NCI-H446 treated with DMSO at 0.1 percent for 48 hours (cell line): Measurements from ENCODE around the gene IRF5.

Experiments used
- DNase-seq: peaks from one replicate; lab custom pipeline; 2025; lab: John Stamatoyannopoulos, UW

Gene IRF5

DNA sequence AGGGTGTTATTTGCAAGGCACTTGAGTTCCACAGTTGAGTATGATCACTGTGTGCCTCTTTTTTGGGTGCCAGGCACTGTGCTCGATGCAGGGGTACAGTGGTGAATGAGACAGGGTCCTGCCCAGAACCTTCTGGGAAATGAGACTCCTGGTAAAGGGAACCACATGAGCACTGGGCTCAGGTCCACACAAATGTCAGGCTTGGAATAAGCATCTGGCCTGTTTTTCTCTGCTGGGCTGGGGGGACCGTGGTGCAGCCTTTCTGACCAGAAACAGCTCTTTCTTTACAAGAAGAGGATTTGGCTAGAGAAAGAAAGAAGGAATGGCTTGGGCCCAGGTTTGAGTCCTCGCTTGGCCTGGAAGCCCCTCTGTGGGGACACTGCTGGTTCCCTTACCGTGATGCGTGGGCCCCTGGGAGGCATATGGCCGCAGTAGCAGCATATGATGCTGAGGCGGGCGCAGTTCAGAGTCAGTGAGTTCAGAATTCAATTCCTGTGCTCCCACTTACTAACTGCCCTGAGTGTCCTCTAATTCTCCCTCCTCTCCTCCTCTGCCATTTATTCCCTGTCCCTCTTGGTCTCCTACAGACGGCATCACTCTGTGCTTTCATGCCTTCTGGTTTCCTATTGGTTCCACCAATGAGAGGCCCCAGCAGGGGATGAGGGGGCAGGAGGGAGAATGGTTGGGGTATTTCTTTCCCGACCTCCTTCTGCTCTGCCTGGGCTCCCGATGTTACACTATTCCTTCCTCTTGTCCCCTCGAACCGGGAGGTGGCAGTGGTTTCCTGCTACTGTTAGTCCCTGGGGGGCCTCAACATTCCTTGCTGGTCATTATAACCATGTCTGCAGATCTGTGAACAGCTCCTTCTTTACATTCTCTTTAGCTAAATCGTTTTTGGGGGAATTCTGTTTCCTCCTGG lies 17.6 kb upstream of the IRF5 start:
- DNase-seq: no peak

DNA sequence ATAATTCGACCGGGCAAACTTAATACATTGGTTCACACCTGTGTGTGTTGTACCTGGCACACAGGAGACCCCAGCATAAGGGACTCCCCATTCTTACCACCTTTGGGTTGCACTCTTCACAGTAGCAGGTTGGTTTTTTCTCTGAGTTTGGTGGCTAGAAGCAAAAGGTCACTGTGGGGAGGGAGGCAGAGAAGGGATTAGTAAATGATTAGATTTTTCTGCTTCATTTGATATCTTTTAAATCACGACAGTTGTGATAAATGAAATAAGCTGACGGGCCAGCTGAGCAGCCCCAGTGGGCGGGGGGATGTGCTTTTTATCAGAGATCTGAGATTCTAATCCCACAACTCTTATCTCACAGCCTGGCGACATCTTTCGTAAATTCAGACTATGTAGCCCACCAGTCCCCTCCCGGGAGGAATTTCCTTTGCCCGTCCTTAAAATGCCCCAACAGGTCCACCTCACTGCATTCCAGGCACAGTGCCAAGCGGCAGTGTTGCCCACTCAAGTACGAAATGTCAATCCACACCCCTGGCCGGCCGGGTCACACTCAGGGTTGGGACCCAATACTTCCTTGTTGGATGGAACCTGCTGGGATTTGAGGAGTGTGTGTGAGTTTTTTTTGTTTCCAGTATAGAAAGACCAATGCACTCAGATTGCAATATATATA lies 16.7 kb upstream of the IRF5 start:
- no peak for DNase-seq

DNA sequence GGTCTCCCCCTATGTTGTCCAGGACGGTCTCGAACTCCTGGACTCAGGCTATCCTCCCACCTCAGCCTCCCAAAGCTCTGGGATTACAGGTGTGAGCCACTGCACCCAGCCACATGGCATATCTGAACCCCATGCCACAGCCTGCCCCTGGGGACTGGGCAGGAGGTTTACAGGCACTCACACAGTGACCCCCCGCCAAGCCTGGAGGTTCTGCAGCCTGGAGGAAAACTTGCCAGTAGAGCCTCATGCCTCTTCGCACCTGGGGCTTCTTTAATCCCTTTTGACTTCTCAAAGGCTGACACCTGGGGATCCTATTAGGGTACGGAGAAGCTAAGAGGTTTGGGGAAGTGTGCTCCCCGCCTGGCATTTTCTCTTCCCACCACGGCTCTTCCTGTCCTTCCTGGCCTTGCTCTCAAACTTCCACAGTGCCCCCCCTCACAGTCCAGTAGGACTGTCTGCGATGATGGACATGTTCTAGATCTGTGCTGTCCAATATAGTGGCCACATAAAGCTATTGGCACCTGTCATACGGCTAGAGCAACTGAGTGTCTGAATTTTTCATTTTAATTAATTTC lies 15.8 kb upstream of the IRF5 start:
- DNase-seq: no peak

DNA sequence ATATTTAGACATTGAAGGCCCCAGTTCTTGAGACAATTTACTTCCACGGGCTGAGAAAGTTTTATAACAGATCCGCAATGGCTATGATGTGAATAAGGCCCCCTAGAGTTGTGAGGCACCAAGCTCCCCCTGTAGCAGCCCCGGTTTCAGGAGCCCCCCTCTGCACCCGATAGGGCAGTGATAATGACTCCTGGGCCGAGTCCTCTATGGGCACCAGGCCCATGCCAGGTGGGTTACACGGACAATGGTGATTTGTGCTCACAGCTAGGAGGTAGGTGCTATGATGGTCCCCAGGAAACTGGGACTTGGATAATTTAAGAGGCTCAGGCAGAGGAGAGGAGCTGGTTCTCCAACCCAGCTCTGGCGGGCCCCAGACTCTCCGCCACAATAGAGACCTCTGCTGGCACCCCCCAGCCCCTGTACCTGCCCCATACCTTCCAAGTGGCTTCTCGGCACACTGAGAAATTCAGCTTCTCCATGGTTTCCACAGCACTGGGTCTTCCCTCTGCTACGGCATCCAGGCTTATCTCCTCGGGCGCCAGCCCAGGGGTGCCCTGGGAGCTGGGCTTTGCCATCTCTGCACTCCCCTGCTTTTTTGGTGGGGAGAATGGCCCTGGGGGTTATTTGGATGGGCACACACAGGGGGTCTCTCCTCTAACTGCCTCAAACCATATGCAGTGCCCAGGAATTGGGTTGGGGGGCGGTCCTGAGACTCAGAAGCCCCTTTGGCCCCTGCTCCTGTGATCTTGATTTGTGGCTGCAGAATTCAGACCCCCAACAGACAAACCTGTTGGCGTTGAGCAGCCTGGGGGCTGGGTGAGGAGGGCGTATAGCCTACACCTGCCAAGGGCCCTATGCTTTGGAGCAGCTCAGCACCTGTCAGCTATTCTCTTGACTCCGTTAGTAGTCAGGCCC lies 15.0 kb upstream of the IRF5 start:
- no peak for DNase-seq

DNA sequence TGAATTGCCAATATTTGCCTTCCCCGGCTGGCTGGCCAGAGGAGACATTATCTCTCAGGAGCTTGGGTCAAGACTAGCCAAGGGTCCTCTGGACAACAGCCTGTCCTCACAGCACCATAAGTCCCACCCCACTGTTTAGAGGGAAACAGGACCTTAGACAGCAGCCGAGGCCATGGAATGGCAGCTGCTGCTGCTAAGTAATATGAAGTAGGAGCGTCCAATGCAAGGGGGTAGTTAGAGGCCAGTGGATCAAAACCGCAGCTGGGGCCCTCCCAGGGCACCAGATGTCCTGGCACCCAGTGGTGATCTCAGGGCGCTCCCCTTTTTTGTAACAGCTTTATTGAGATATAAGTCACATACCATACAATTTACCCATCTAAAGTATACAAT lies 14.3 kb upstream of the IRF5 start:
- DNase-seq: no peak

DNA sequence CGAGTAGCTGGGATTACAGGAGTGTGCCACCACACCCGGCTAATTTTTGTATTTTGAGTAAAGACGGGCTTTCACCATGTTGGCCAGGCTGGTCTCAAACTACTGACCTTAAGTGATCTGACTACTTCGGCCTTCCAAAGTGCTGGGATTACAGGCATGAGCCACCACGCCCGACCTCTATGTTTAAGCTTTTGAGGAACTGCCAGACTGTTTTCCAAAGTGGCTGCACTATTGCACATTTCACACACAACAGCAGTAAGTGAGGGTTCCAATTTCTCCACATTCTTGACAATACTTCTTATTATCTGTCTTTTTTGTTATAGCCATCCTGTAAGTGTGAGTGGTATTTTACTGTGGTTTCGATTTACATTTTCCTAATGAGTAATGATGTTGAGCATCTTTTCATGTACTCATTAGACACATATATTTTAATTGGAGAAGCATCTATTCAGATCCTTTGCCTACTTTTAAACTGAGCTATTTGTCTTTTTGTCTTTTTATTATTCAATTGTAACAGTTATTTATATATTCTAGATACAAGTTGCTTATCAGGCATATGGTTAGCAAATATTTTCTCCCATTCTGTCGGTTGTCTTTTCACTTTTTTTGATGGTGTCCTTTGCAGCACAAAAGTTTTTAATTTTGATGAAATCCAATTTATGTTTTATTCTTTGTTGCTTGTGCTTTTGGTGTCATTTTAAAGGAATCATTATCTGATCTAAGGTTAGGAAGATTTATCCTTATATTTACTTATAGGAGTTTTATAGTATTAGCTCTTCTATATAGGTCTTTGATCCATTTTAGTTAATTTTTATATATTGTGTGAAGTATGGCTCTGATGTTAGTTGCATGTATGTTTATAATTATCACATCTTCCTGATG lies 12.8 kb upstream of the IRF5 start:
- no peak for DNase-seq

DNA sequence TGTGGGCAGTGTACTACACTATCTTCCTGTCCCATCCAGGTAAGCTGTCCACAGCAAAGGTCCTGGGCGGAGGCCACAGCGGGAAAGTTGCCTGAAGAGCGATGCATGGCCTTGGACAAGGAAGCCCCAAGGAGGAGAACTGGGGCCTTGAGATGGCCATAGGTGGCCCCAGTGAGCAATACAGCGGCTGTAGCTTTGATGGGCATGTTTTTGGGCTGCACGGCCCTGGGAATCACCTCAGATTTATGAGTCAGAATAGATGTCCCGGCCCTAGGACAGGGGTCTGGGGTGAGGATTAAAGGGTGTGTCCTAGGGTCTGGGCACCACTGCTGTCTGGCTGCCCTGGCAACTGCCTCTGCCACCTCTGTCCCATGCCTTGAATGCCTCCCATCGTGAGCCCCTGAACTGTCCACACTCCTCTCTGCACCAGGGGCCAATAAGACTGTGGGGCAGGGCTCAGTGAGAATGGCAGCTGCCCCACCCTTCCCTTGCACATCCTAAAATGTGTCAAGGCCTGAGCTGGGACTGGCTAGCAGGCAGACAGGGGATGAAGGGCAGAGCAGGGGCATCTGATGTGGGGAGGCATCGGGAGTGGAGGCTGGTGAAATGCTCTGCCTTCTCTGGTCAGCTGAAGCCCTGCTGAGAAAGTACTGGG lies 9.4 kb upstream of the IRF5 start:
- no peak for DNase-seq

DNA sequence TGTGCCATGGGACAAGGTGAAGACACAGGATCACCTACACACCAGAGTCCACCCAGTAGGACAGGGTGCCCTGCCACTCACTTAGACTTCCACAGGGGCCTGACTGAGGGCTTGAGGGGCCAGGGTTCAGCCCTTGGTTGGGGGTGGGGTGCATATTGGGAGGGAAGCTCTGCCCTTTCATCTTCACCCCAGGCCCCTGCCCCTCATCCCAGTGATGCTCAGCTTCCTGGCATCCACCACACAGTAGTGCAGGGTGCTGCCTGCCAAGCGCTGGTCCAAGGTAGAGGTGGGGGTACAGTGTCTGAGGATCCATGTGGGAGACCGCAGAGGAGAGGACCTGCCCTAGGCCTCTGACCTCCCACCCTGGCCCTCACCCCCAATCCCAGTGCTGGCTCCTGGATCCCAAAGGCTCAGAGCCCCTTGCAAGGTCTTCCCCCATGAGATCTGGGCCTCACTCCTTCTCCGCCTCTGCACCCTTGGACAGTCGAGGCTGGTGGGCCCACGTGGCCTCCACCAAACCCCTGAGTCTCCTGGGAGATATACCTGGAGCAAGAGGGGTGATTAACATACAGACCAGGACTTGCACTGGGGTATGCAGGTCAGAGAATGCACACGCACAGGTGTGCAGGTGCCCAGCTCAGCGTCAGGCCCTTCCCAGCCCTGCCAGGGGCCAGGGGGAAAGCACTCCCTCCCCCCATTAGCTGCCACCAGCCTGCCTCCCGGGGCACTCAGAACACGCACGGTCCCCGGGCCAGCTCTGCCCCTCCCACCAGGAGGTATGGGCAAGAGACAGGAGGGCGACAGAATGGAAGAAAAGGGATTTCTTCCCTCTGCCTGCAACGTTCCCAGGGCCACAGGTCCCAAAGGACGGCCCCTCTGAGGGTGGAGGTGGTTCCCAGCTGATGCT lies 8.6 kb upstream of the IRF5 start:
- no peak for DNase-seq

DNA sequence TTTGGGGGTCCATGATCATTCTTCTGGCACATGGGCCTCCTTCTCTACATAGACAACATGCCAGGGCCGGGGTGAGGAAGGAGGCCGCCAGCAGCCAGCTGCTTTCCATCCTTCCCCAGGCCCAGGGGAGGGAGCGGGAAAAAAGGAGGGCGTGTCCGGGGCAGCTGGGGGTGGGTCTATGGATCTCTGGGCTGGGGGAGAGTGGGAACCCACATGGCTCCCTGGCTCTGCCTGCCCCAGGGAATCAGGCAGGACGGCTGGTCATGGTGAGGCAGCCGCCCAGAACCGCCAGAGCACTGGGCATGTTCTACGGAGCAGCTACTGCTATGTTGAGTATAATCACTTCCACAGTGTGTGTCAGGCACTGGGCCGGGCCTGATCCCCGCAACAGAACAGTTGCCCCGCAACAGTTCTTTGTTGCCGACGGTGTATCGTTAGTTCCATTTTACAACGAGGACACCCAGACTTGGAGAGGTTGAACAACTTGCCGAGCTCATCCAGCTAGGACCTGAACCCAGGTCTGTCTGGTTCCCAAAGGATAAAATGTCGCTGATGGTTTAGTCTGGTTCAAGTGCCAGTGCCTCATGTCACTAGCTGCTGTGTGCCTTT lies 6.4 kb upstream of the IRF5 start:
- no peak for DNase-seq

DNA sequence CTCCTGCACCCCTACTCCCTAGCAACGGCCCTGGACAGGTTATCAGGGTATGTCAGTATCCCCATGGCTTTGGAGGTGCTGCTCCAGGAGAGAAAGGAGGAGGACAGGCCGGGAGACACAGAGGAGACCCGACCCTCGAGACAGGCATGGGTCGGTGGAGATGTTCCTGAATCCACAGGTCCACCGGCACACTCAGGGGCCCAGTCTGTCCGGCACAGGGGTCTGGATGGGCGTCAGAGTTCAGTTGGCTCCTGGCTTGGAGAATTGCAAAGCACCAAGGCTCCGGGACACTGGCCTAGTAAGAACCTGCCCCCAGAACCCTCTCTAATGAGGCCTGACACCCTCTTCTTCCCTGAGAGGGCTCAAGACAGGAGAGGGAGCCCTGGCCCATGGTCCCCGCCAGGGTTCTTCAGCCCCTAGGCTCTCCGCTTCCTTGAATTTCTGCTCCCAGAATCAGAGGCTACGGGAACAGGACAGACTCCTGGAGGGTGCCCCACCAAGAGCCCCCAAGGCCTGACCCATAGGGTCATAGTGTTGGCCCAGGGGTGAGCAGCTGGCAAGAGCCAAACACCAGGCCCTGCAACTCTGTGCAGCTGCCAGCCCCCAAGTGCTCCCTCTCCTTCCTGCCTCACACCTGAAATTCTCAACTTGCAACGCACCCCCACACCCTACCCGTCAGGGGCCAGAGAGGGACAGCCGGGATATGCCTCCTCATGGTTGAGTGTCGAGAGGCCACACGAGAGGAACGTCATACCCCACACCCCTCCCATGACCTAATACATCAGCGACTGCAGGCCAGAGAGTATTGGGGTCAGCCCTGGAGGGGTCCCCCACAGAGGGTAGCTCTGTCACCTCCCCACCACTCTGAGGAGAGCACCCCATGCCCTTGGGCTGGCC lies 5.5 kb upstream of the IRF5 start:
- DNase-seq: no peak

DNA sequence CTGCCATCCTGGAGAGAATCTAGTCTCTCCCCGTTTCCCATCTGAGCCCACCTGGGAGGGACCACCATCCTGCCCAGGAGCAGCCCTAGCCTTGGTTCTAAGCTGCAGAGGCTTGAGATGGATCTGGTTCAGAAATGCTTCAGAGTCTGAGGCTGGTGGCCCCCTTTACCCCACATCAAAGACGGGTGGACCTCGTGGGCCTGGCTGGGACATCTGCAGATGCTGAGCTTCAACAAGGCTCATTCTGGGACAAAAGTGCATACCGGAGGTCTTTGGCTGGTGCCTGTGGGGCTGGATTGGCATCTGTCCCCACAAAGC lies 4.9 kb upstream of the IRF5 start:
- DNase-seq: no peak

DNA sequence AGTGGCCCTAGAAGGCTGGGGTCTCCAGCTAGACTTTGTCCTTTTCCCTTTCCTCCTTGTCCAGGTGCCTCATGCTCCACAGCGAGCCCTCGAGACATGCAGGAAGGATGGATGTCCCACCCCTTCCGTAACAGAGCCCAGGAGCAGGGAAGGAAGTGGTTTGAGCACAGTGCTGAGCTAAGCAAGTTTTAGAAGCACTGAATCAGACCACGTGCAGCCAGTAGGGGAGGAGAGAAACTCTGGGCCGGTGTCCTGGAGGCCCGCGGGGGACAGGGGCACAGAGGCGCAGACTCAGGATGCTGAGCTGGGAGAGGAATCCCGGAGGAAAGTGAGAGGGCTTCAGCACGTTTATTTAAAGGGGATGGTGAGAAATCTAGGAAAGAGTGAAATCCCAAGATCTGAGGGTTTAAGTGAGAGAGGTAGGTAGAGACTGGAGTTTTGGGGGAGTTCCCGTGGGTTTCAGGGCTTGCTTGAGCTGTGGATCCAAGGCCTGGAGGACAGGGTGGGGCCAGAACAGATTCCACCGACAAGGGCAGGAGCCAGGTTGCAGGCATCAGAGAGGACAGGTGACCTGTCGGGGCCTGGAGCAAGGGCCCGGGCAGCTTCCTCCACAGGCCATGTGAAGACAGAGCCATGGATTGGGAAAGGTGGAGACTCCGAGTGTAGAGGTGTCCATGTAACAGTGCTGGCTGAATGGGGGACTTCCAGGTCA lies 4.4 kb upstream of the IRF5 start:
- DNase-seq: no peak

DNA sequence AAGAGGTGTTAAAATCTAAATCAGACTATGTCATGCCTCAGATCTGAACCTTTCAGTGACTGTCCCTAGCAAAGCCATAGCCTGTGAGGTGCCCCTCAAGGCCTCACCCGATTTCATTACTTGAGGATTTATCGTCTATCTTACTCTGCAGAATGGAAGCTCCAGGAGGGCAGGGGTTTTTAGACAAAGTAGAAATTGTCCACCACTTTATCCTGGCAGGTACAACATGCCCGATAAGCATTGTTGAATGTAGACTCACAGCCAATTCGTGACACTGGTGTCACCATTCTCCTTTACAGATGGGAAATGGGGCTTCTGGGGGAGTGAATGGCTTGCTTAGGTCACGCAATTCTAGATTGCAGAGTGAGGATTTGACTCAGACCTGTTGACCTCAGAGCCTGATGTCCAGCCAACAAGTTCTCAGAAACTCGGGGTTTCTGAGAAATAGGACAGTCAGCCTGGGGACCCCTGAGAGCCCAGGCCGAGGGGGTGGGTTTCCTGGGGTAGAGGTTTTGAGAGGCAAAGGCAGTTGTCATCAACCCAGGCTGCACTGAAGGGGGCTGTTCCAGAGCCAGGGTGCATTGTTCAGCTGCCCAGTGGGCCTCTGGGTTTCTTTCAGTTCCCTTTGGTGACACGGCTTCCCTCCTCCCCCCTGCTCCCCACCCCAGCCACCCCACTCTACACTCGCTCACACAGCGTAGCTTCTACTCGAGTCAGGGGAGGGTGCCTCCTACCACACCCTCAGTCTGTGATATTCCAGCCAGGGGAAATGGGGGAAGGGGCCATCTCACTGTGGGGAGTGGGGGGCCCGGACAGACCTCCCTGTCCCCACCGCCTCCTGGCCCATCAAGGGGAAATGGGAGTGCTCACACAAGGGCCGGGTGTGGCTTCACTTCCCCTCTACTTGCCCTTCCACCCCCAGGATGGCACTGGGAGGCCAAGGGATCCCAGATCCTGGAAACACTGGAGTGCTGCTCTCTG lies 3.1 kb upstream of the IRF5 start:
- no peak for DNase-seq

DNA sequence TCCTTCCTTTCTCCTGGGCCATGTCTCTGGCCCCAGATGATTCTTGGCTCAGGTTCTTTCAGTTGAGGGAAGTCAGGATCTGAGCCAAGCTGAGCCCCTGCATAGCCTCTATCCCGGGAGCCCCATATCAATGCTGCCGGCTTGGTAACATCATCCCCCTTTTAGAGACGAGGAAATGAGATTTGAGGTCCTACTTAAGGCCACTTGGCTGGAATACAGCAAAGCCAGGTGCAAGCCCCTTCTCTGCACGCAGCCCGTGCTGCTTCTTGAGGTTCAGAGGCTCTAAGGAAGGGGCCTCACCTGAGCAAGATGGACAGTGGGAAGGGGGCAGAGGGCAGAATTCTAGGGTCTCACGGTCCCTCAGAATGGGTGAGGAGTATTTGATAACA lies 2.4 kb upstream of the IRF5 start:
- no peak for DNase-seq

DNA sequence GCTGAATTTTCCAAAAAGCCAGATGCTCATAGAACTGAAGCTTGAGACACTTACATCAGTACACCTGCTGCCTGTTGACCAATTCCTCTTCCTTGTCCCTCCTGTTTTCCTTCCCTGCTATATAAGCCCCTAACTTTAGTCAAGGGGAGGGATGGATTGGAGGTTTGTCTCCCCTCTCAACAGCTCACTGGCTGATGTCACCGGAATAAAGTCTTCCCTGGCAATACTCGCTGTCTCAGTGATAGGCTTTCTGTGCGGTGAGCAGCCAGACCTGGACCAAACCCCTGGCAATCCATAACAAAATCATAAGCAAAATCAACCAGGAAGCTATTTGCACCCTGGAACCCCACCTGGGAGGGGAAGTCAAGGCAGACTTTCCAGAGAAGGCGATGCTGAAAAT lies 929 bp upstream of the IRF5 start:
- DNase-seq: no peak

DNA sequence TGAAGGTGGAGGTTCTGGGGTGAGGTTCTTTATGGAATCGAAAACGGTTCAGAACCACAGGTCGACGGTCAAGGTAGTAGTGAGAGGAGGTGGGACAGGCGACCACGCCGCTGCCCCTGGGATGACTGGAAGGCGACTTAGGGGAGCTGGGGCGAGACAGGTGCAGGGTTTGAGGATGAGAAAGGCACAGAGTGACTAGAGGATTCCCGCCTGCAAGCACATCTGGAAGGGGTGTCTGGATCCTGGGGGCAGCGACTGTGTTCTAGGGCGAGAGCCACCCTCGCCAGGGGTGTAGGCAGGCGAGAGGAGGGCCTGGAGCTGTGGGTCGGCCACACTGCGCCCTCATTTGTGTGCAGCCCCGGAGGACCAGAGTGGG lies 468 bp upstream of the IRF5 start:
- DNase-seq: no peak
